Ramos (cell line): ENCODE measurements around the gene CLDN9.
"Not testable (repeated sequence)": the region's sequence is repeated elsewhere in the genome, so short reads cannot be mapped to it uniquely, and the experiment has no call there.

ENCODE experiments used
- in situ Hi-C: fragments of 300-500 bp; cut with MboI; formaldehyde crosslinking; loops from one replicate; pipeline ENCODE4 v1.14.3; 2022; ENCODE audit warnings: low sequenced_read_pairs; ENCODE audit not compliant: unreplicated experiment

Gene CLDN9

DNA sequence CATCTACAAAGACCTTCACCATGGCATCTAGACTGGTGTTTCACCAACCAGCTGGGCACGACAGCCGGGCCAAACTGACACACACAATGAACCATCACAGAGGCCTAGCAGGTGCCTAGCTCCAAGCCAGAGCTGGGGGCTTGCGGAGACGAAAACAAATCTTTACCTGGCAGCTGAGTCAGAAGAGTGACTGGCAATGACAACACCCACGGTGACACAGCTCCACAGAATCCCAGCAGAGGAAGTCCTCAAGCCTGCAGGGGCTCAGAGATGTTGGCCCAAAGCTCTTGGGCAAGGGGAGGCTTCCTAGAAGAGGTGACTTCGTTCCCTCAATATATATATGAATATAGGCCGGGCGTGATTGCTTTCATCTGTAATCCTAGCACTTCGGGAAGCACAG is 38.8 kb downstream of the CLDN9 start:
- in situ Hi-C loops, result no loop called here

DNA sequence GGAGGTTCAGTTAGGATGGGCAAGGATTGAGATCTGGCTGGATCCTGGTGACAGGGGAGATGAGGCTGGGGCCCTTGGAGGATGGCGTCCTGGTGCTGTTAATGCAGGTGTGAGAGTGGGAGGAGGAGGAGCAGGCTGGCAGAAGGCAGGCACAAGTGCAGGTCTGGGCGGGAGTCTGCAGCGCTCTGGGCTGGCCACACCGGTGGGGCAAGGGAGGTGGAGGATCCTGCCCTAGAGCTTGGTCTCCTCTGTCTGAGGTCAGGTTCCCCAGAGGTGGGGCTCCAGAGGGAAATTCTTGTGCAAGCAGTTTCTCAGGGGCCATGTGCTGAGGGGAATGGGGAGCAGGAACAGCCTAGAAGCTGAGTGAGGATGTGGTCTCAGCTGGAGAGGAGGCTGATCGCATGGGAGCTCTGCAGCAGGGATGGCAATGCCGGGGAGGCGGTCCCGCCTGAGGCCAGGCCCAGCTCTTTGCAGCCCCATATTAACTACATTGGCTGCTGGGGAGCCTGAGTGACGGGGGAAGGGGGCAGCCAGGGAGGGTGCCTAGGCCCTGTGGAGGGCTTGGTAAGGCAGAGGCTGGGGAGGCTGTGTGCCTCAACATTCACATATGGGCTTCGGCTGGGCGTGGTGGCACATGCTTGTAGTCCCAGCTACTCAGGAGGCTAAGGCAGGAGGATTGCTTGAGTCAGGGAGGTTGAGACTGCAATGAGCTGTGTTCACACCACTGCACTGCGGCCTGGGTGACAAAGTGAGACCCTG is 40.0 kb downstream of the CLDN9 start:
- in situ Hi-C loops, result not testable (repeated sequence)

DNA sequence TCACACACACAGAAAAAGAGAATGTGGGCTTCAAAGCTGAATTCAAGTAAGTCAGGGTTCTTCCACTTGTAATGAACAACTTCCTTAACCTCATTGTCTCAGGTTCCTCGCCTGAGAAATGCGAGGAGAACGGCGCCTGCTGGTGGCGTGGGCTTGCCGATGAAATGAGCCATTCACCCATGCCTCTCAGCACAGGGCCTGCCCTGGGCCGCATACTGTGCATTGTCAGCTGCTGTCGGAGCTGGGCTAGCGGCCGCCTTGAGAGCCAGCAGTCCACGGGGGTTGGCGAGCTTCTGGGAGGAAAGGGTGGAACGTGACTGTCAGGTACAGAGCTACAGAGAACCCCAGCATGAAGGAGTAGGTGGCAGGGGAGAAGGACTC is 40.6 kb downstream of the CLDN9 start:
- in situ Hi-C loops, result not testable (repeated sequence)

DNA sequence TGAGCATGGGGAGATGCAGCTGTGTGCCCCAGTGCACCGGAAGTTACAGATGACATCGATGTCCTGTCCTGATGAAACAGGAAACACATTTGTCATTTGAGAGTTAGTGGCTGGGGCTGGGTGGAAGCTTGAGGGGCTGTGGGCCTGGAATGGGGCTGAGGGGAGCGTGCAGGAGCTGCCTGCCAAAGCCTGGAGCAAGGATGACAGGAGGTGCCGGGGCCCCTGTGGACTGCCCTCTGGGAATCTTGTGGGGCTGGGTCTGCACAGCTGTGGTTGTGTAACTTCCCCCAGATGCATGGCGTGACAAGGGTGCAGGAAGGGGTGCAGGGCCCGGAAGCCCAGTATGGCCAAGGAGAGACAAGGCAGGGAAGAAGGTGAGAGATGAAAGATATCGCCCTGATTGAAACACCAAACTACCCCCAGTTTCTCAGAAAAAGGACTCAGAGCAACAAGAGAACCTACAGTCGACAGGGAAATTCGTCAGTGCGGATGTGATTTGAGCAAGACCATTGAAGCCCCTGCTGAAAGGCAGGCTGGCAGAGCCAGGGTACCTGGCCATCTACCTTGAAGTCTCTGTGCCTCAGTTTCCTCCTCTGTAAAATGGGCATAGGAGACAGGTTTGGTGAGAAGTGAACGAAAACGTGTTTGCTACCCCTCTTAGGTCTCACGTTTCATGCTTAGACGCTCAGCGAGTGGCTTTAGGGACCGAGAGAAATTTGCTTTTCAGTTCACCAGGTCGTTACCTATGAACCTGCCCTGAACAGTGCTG is 42.4 kb downstream of the CLDN9 start:
- in situ Hi-C loops, result no loop called here

DNA sequence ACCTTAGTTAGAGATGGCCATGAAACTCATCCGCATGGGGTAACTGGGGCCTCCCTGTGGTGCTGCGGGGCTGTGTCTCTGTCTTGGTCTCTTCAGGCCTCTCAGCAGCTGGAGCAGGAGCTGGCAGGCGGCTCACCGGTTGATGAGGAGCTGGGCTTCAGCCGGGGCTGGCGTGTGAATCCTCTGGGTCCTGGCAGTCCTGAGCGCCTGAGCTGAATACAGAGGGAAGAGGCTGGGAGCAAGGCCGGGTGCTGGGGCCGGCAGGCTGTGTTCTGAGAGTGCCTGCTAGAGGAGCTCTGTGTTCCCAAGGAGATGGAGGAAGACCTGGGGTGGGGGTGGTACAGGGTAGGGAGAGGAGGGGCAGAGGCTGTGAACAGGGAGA is 43.0 kb downstream of the CLDN9 start:
- in situ Hi-C loops, result not testable (repeated sequence)

DNA sequence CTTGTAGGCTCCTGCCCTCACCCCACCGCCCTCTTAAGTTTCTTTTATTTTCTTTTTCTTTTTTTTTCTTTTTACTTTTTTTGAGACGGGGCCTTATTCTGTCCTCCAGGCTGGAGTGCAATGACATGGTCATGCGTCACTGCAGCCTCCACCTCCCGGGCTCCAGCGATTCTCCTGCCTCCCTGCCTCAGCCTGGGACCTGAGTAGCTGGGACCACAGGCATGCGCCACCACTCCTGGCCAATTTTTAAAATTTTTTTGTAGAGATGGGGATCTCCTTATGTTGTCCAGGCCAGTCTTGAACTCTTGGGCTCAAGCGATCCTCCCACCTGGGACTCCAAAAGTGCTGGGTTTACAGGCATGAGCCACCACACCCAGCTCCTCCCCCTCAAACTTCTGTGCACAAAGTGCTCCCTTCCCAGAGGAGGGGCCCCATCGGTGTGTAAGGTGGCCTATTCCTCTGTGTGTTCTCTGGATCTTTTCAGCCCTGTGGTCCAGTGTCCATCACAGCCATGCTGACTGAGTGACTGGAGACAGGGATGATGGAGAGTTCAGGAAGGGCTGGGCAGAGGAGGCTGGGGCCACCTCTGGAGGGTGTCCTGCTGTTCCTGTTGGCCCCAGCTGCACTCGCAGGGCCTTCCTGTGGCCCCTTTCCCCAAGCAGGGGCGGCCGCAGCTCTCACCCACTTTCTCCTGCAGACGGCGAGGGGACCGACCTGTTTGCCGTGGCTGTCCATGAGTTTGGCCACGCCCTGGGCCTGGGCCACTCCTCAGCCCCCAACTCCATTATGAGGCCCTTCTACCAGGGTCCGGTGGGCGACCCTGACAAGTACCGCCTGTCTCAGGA is 43.8 kb downstream of the CLDN9 start:
- in situ Hi-C loops, result no loop called here

DNA sequence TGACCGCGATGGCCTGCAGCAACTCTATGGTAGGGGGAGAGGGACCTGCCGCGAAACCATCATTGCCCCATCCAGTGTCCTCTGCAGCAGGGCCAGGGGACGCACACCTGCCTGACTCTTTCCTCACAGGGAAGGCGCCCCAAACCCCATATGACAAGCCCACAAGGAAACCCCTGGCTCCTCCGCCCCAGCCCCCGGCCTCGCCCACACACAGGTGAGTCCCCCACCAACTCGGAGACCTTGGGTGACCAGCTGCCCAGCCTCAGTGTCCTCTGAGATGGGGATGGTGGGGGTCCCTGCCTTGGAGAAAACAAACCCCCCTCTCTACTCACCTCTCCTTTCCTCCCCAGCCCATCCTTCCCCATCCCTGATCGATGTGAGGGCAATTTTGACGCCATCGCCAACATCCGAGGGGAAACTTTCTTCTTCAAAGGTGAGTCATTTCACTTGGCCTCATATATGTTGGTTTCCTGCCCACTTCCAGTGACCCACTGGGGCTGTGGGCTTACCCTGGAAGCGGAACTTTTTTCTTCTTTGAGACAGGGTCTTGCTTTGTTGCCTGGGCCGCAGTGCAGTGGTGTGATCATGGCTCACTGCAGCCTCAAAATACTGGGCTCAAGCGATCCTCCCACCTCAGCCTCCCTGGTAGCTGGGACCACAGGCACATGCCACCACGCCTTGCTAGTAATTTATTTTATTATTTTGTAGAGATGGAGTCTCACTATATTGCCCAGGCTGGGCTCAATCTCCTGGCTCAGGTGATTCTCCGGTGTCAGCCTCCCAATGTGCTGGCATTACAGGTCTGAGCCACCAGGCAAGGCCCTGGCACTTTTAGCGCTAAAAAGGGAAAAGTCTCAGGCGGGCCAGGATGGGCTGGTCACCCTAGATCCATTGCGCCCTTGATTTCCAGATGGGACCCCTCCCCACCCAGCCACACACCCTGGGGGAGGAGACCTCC is 44.7 kb downstream of the CLDN9 start:
- in situ Hi-C loops, result no loop called here

DNA sequence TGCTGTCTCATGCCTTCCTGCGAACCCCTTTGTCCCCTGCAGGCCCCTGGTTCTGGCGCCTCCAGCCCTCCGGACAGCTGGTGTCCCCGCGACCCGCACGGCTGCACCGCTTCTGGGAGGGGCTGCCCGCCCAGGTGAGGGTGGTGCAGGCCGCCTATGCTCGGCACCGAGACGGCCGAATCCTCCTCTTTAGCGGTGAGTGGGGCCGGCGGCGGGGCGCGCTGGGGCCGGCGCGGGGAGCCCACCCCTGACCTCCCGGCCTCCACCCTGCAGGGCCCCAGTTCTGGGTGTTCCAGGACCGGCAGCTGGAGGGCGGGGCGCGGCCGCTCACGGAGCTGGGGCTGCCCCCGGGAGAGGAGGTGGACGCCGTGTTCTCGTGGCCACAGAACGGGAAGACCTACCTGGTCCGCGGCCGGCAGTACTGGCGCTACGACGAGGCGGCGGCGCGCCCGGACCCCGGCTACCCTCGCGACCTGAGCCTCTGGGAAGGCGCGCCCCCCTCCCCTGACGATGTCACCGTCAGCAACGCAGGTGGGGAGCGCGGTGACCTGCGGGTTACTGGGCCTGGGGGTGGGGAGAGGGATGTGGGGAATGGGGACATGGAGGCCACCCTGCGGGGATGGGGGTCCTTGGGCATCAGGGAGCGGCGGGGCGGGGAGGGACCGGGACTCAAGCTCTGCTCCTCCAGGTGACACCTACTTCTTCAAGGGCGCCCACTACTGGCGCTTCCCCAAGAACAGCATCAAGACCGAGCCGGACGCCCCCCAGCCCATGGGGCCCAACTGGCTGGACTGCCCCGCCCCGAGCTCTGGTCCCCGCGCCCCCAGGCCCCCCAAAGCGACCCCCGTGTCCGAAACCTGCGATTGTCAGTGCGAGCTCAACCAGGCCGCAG is 45.7 kb downstream of the CLDN9 start:
- in situ Hi-C loops, result no loop called here

DNA sequence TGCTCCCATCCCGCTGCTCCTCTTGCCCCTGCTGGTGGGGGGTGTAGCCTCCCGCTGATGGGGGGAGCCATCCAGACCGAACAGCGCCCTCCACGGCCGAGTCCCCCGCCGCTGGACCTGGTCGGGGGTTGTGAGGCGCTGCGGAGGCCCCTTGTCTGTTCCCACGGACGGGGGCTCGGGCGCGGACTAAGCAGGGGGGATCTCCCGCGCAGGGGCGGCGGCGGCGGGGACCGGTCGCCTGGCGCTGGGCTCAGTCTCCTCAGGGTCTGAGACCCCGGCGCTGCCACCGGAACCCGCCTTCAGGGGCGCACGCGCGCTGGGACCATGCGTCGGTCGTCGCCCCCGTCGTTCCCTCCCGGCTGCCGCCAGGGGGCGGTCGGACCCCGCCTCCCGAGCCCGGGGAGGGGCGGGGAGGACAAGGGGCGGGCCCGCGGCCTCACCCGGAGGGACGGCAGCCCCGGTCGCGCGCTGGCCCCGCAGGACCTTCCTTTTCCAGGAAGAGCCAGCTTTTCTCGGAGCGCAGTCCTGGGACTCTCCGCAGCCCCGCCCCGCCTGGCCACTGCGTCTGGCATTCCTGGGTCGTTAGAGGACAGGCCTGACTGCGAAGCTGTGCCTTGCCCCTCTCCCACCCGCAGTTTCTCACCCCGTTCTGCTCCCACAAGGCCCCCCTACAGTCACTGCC is 46.5 kb downstream of the CLDN9 start:
- in situ Hi-C loops, result no loop called here

DNA sequence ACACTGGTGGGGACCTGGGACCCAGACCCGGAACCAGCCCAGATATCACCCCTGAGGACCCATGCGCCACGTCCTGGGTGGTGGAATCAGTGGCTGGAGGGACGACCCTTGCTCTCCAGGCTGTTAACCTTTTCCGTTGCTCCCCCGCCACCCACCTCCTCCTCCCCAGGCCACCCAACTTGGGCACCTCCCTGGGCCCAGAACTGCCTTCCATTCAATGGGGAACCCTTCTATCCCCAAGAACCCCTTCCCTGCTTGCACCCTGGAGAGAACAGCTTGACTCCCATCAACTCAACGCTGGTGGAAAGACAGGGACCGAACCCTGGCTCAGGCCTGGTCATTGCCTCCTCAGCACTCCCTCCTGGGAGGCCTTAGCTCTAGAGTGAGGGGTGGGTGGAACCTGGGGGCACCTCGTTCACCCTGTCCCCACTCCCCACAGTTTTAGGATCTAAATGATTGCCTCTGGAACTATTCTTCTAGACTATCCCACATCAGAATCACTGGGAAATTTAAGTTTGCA is 47.1 kb downstream of the CLDN9 start:
- in situ Hi-C loops, result no loop called here

DNA sequence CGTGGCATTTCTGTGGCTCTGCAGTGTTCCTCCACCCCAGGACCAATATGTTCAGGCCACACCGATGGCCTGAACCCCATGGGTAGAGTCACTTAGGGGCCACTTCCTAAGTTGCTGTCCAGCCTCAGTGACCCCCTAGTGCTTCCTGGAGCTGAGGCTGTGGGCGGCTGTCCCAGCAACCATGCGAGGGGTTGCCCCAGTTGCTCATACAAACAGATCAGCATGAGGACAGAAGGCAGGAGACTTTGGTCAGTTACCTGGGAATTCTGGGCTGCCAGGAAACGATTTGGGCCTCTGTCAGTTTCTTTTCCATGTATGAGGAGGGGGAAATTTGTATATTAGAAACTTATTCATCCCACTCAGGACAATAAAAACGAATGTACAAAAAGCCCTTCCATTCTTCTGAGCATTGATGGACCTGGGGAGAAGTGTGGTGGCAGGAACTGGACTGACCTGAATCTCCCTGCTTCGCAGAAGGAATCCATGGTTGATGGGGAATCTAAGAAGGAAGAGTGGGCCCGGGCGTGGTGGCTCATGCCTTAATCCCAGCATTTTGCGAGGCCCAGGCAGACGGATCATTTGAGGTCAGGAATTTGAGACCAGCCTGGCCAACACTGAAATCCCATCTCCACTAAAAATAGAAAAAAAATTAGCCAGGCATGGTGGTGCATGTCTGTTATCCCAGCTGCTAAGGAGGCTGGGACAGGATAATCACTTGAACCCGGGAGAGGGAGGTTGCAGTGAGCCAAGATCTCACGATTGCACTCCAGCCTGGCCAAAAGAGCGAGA is 47.8 kb downstream of the CLDN9 start:
- in situ Hi-C loops, result no loop called here

DNA sequence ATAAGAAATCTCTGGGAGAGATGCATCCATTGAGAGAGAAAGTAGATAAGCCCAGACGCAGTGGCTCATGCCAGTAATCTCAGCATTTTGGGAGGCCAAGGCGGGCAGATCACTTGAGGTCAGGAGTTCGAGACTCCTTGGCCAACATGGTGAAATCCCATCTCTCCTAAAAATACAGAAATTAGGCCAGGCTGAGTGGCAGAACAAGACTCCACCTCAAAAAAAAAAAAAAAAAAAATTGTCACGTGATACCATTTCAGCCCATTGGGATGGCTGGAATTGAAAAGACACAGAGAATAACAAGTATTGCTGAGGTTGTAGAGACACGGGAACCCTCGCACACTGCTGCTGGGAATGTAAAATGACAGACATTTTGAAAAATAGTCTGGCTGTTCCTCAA is 49.8 kb downstream of the CLDN9 start:
- in situ Hi-C loops, result no loop called here

DNA sequence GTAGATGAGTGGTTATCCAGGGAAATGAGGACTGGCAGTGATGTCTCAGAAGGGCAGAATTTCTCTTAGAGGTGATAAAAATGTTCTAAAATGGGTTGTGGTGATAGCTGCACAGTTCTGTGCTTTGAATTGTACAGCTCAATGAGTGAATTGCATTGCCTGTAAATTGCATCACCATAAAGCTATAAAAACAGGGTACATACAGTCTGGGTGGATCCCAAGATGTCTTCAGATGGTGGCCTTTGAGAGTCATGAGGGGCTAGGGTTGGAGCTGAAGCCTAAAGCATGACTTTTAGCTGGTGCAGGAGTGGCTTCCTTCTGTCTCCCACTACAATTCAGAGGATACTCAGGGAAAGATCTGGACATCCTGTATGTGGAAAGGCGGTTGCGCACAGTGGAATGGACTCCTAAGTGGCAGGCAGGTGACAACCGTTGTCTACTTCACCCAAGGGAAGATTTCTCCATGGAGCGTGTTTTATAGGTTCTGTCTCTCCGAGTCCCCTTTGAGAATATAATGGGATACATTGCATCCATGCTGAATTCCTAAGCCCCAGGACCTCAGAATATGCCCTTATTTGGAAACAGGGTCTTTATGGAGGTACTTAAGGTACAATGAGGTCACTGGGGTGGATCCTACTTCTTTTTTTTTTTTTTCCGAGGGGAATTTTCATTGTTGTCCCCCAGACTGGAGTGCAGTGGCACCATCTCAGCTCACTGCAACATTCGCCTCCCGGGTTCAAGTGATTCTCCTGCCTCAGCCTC is 51.1 kb downstream of the CLDN9 start:
- in situ Hi-C loops, result no loop called here
